ENCODE results near the gene CCNY.
A peak's percentile ranks its signal among the peaks of the same experiment; 100 is the strongest.
"Not testable (repeated sequence)": the region's sequence is repeated elsewhere in the genome, so short reads cannot be mapped to it uniquely, and the experiment has no call there.

Gene CCNY

GRCh38 chr10:35487336-35488034 lies 151.2 kb downstream of the CCNY start:
- no peak for DNase-seq (ENCODE audit: low spot score)

DNA sequence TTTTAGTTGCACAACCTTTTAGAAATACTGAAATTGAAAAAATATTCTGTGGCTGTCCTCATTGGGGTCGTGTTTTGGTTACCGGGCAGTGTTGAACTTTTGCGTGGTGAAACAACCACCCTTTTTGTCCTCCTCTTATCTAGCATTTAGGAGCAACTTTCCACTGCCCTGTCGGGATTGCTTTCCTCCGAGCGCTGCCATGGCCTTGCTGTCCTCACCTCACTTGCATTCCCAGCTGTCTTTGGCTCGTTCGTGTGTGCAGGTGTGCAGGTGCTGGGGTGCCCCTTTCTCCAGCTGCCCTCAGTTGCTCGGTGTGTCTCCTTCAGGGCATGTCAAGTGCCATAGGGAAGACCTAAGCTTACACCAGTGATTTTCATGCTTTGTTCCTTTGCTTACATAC lies 151.9 kb downstream of the CCNY start:
- DNase-seq (ENCODE audit: low spot score): no peak

DNA sequence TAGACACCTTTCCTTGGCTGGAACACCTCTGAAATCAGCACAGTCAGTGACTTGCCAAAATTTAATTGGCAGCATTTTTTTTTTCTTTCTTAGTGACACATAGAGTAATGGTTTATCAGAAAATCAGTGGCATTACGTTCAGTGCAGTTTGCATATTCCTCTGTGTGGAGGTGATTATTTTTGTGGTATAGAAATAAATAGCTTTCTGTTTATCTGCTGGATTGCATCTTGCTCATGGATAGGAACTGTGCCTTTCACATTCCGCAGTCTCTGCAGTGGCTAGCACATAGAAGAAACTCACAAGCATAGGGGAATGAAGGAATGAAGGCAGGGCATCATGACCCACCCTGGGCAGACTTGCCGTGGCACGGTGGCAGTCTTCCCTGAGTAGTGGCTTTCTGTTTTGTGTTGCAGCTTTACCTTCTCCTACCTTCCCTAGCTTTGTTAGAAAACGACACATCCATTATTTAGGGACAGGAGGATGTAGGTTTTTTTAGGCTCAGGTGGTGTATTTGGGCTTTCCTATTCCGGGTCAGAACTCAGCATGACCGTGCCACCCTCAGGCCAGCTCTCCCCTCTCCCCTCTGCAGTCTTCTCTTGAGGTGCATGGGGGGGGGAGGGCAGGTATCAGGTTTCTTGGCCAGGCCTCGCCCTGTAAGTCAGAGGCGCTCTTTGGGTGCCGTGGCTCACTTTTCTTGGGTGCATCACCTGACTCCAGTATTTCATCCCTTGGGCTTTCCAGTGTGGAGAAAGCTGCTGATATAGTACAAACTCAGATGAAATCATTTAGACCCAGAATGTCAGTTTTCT lies 156.3 kb downstream of the CCNY start:
- no peak for DNase-seq (ENCODE audit: low spot score)

- peak; percentile 52 for DNase-seq (ENCODE audit: low spot score)
Measured at GRCh38 chr10:35493196-35494118, 157.1 kb downstream of the CCNY start.

DNA sequence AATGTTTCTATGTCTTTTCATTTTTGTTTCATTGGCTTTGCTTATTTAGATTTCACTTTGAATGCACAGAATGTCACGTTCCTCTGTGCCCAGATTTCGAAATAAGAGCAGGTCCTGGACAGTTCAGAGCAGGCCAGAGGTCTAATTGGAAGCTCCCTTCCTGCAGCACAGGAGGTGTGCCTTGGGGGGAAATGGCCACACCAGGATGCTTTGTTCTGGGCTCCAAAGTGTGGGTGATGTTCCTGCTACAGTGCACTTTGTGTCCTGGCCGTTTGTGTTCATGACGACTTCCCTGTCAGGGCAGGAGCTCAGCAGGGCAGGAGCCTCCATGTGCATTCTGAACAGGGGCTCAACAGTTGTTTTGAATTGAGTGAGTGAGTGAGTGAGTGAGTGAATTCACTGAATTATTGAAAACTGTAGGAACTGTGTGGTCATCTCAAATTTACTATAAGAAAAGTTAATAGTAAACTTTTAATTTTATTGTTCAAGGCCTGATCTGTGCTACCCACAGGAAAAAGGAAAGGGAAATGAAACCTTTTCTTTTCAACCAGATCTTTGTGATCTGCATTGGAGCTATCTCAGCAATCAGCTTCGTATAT lies 159.3 kb downstream of the CCNY start:
- DNase-seq (ENCODE audit: low spot score): no peak

- DNase-seq (ENCODE audit: low spot score): no peak
Measured at GRCh38 chr10:35497909-35498308, 161.6 kb downstream of the CCNY start.

- DNase-seq (ENCODE audit: low spot score): no peak
Measured at GRCh38 chr10:35498693-35499092, 162.4 kb downstream of the CCNY start.

GRCh38 chr10:35501923-35502322 lies 165.6 kb downstream of the CCNY start:
- DNase-seq (ENCODE audit: low spot score): no peak

DNA sequence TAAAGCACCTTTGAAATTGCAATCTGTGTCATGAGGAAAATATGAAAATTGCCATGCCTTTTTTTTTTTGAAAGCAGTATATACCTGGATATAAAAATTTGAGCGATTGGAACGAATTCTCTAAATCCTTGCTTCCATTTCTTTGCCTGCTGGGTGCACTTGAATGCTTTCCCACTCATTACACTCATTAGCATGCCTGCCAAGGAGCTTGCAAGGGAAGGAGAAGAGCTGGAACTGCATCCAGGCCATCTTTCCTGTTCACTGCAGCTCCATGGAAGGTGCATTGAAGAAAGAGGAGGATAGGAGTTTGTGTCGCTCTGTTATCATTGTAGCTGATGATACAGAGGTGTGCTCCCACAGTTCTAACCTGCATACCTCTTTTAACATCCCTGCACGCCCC lies 166.4 kb downstream of the CCNY start:
- DNase-seq (ENCODE audit: low spot score): no peak

- DNase-seq (ENCODE audit: low spot score): no peak
Measured at GRCh38 chr10:35503578-35503977, 167.3 kb downstream of the CCNY start.

DNA sequence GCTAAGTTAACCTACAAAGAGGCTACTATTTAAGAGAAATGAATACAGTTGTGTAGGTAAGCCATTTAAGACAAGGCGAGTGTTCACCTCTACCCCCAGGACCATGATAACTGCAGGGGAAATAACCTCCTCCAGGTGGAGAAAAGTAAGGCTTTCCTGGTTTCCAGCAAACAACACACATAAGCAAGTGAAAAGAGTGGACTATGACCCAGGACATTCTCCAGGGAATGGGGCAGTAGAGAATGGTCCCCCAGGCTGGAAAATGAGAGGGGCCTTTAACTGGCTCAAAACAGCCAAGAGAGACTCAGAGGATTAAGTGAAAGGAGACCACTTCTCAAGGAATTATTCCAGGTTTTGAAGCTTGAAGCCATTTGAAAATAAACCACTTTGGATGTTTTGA lies 167.8 kb downstream of the CCNY start:
- no peak for DNase-seq (ENCODE audit: low spot score)

GRCh38 chr10:35505241-35505873 lies 169.0 kb downstream of the CCNY start:
- no peak for DNase-seq (ENCODE audit: low spot score)

DNA sequence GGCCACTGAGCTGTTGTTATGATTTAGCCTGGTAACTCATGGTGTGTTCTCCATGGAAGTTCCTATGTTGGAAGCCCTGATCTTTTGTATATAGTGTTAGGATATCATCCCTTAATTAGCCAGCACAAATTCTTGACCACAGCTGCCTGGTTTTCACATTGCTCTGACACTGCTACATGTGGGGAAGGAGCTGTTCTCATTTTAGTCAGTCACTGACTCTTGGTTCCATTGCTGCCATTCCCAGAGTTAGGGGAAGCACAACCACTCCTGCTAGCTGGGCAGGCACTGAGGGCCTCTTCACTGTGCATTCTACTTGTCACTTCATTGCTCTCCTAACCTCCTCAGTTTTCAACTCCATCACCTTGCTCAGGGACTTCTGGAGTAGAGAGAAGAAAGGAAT lies 170.4 kb downstream of the CCNY start:
- DNase-seq (ENCODE audit: low spot score): no peak

GRCh38 chr10:35507519-35508109 lies 171.3 kb downstream of the CCNY start:
- DNase-seq (ENCODE audit: low spot score): no peak

- DNase-seq (ENCODE audit: low spot score): no peak
Measured at GRCh38 chr10:35508647-35509046, 172.3 kb downstream of the CCNY start.

DNA sequence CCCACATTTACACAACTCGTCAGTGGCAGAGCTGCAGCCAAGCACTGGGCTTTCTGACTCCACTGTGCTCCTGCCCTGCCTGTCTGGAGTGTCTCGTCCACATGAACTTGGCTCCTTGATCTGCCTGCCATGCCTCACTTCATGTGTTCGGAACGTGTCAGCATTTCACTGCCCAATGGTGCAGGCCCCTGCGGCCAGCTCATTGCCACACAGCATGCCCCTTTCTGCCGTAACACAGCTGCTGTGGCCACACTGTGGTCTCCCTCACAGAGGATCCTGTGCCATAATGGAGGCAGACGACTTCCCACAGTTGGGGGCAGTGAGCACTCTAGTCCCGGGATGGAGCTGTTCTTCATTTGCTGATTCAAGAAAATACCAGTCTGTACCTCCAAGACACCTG lies 174.6 kb downstream of the CCNY start:
- no peak for DNase-seq (ENCODE audit: low spot score)

- DNase-seq (ENCODE audit: low spot score): no peak
Measured at GRCh38 chr10:35511647-35512046, 175.3 kb downstream of the CCNY start.

DNA sequence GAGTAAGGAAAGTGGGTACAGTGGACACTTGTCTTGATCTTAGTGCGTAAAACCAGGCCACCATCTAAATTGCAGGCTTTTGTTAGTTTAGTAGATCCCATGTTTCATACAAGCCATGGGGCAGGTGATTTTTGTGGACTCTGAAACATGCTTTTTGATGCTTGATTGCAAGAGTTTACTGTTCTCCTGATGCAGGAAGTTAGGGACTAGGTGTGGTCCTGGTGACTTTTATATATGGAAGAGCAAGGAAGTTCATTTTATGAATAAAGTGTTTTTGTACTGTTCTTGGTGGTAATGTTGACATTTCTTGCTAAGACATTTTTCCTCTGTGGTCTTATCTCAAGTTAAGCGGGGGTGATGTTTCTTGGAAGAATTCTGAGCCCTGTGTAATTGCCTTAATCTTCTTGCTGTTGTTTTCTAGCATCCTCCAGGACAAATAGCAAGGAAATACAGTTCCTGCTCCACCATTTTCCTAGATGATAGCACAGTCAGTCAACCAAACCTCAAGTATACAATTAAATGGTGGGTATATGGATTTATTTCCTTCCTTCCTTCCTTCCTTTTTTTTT lies 179.9 kb downstream of the CCNY start:
- no peak for DNase-seq (ENCODE audit: low spot score)

- DNase-seq (ENCODE audit: low spot score): no peak
Measured at GRCh38 chr10:35517431-35518181, 181.3 kb downstream of the CCNY start.

DNA sequence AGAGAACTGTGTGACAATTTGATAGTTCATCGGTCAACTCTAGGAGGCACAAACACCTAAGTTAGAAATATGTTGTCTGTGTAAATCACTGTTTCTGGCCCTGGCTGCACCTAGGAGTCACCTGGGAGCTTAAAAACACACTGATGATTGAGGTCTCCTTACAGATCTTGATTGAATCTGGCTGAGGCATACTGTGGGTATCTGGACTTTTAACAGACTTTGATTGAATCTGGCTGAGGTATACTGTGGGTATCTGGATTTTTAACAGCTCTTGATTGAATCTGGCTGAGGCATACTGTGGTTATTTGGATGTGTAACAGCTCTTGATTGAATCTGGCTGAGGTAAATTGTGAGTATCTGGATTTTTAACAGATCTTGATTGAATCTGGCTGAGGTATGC lies 181.9 kb downstream of the CCNY start:
- not testable (repeated sequence) for DNase-seq (ENCODE audit: low spot score)
